Measurements from ENCODE around the gene NUBPL. TPM values are rescaled to one million over a fixed set of nuclear protein-coding genes. Genes with fewer than 3 reads are reported as not detected.
"Not testable (repeated sequence)": the region's sequence is repeated elsewhere in the genome, so short reads cannot be mapped to it uniquely, and the experiment has no call there.

Gene NUBPL
- total RNA-seq, 4 donors from 2014 or later: 4.6 to 8.8 (median 7.7) TPM

GRCh38 chr14:31777312-31777711 lies 216.1 kb downstream of the NUBPL start:
- no peak for TF ChIP-seq POLR2A (IDR thresholded peaks at IDR 0.05)
- no peak for TF ChIP-seq CTCF (IDR thresholded peaks at IDR 0.05)
- no peak overlapping the region for H3K27ac ChIP-seq
- no peaks in the 10 kb centered on the region for H3K9me3 ChIP-seq
- H3K4me3 ChIP-seq: no peak overlapping the region
- H3K27me3 ChIP-seq: no peaks in the 10 kb centered on the region
- no peaks in the 10 kb centered on the region for H3K36me3 ChIP-seq
- no peaks in the 10 kb centered on the region for H3K4me1 ChIP-seq
- no peak for DNase-seq

DNA sequence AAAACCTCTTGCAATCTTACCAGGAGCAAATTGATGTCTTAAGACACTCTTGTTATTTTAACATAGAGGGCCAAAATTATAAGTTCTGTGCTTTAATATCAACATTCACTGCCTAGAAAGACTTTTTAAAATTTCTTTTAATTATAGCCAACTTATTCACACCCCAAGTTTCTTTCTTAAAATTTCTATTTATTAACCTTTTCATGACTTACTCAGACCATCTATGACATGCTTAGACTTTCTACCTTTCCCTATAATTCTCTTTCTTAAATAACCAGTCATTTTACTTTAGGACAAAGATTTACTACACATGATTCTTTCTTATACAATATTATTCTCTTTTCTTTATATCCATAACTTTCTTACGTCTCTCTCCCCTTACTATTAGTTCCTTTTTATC lies 220.4 kb downstream of the NUBPL start:
- H3K27ac ChIP-seq: no peak overlapping the region
- H3K4me1 ChIP-seq: no peaks in the 10 kb centered on the region
- TF ChIP-seq CTCF (IDR thresholded peaks at IDR 0.05) (no peak), POLR2A (IDR thresholded peaks at IDR 0.05) (no peak)
- H3K36me3 ChIP-seq: no peaks in the 10 kb centered on the region
- no peak overlapping the region for H3K4me3 ChIP-seq
- H3K27me3 ChIP-seq: no peaks in the 10 kb centered on the region
- DNase-seq: no peak
- no peaks in the 10 kb centered on the region for H3K9me3 ChIP-seq

GRCh38 chr14:31785574-31785973 lies 224.4 kb downstream of the NUBPL start:
- no peaks in the 10 kb centered on the region for H3K9me3 ChIP-seq
- TF ChIP-seq POLR2A (IDR thresholded peaks at IDR 0.05) (no peak), CTCF (IDR thresholded peaks at IDR 0.05) (no peak)
- H3K36me3 ChIP-seq: no peaks in the 10 kb centered on the region
- H3K4me1 ChIP-seq: no peaks in the 10 kb centered on the region
- no peak for DNase-seq
- no peaks in the 10 kb centered on the region for H3K27me3 ChIP-seq
- no peak overlapping the region for H3K4me3 ChIP-seq
- no peak overlapping the region for H3K27ac ChIP-seq

DNA sequence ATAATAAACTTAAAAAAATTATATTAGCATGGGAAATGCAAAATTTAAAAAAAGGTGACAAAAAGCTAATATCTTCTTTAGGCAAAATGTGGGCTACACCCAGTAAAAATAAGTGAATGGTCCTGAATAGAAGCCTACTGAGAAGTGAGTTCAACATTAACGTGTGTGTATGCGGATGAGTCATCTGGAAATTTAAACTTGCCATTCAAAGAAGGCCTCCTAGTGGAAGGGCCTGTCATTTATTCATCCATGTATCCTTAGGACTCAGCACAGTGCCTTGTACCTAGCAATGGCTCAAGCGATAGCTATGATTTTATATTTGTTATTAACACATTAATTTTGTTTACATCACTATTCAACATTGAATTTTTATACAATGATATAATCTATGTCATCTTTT lies 226.2 kb downstream of the NUBPL start:
- TF ChIP-seq CTCF (IDR thresholded peaks at IDR 0.05) (peak in 3 of 6 experiments; percentile 38 to 54 (median 49)), POLR2A (IDR thresholded peaks at IDR 0.05) (no peak)
- DNase-seq: peak in 1 of 3 donors; percentile 49
- Histone ChIP-seq H3K36me3 (no peaks in the 10 kb centered on the region), H3K9me3 (no peaks in the 10 kb centered on the region), H3K27me3 (no peaks in the 10 kb centered on the region), H3K27ac (no peak overlapping the region), H3K4me1 (no peaks in the 10 kb centered on the region), H3K4me3 (no peak overlapping the region)

GRCh38 chr14:31788340-31788739 lies 227.1 kb downstream of the NUBPL start:
- H3K4me1 ChIP-seq: no peaks in the 10 kb centered on the region
- TF ChIP-seq CTCF (IDR thresholded peaks at IDR 0.05): no peak
- no peak for TF ChIP-seq POLR2A (IDR thresholded peaks at IDR 0.05)
- H3K27ac ChIP-seq: no peak overlapping the region
- no peaks in the 10 kb centered on the region for H3K36me3 ChIP-seq
- no peaks in the 10 kb centered on the region for H3K27me3 ChIP-seq
- no peak for DNase-seq
- H3K4me3 ChIP-seq: no peak overlapping the region
- H3K9me3 ChIP-seq: no peaks in the 10 kb centered on the region

DNA sequence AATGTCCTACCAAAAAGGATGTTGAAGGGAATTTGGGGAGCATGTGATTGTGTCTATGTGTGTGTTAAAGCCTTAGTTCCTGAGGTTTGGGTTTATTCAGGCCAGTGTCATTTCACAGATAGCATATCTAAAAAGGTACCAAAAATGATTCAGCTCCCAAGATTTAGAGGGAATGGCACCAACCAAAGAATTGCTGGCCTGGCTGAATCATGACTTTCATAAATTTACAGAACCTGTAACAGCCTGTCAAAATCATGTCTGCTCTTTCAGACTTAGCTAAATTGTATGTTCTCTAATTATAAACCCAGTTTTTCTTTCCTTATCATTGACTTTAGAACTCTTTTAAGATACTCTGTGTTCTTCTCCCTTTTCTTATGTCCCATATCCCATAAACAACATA lies 231.5 kb downstream of the NUBPL start:
- no peaks in the 10 kb centered on the region for H3K36me3 ChIP-seq
- DNase-seq: no peak
- H3K27ac ChIP-seq: no peak overlapping the region
- no peaks in the 10 kb centered on the region for H3K4me1 ChIP-seq
- H3K27me3 ChIP-seq: no peaks in the 10 kb centered on the region
- no peaks in the 10 kb centered on the region for H3K9me3 ChIP-seq
- H3K4me3 ChIP-seq: no peak overlapping the region
- TF ChIP-seq POLR2A (IDR thresholded peaks at IDR 0.05) (no peak), CTCF (IDR thresholded peaks at IDR 0.05) (no peak)

DNA sequence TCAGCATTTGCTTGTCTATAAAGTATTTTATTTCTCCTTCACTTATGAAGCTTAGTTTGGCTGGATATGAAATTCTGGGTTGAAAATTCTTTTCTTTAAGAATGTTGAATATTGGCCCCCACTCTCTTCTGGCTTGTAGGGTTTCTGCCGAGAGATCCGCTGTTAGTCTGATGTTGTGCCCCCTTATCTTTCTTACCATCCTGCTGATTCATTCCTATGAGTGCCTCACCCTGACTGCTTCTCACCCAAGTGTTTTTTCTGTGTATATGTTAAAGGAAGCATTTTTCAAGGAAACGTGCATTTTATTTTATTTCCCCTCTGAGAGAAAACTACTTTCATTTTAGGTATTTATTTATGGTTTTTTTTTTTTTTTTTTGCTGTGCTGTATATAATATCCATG lies 236.7 kb downstream of the NUBPL start:
- H3K27ac ChIP-seq, H3K9me3 ChIP-seq, H3K4me3 ChIP-seq, H3K36me3 ChIP-seq, DNase-seq, H3K27me3 ChIP-seq, H3K4me1 ChIP-seq: not testable (repeated sequence)

Data from Peyer's patch (tissue), 4 donors.